Gastroesophageal sphincter (tissue), 4 donors: Measurements from ENCODE around the gene MAGOH. TPM values are rescaled to one million over a fixed set of nuclear protein-coding genes. Genes with fewer than 3 reads are reported as not detected.

Experiments
- ATAC-seq: fragments of 150-250 bp; one replicate; pipeline ENCODE4 v1.9.1; 2016; ENCODE audit warnings: mild to moderate bottlenecking, moderate library complexity
- H3K27ac ChIP-seq, 4 donors: fragments of 200-600 bp; sonication (generic) in 3 of 4; 1 replicate in 3 of 4; 2 replicates in 1 of 4; pipeline ENCODE4 v1.5.1; 2016 to 2019
- H3K27me3 ChIP-seq: fragments of 200-600 bp; sonication (generic); one replicate; pipeline ENCODE4 v1.5.1; 2019
- H3K36me3 ChIP-seq, 2 donors: fragments of 200-600 bp; sonication (generic); one replicate each; pipeline ENCODE4 v1.5.1; 2019; ENCODE audit warnings: control low read depth in 1 of 2
- H3K4me1 ChIP-seq, 3 donors: fragments of 200-600 bp; sonication (generic); 1 replicate in 2 of 3; 2 replicates in 1 of 3; pipeline ENCODE4 v1.5.1; 2016 to 2019; ENCODE audit warnings: control low read depth in 2 of 3
- H3K4me3 ChIP-seq, 2 donors: fragments of 200-600 bp; sonication (generic); one replicate each; pipeline ENCODE4 v1.5.1; 2019; ENCODE audit warnings: mild to moderate bottlenecking in 1 of 2, moderate library complexity in 1 of 2
- H3K9me3 ChIP-seq, 3 donors: fragments of 200-600 bp; sonication (generic); one replicate each; pipeline ENCODE4 v1.5.1; 2017 to 2019; ENCODE audit warnings: control low read depth in 2 of 3
- EP300 ChIP-seq: sonication (generic); formaldehyde crosslinking; IDR thresholded peaks from one replicate; pipeline ENCODE4 v1.6.1; 2017; ENCODE audit warnings: antibody characterized with exemption, mild to moderate bottlenecking
- POLR2A ChIP-seq, 2 donors: fragments of 450-650 bp; IDR thresholded peaks; one replicate each; pipeline ENCODE4 v1.6.1; 2017; ENCODE audit warnings: antibody characterized with exemption in 2 of 2, mild to moderate bottlenecking in 2 of 2, moderate library complexity in 1 of 2
- POLR2AphosphoS5 ChIP-seq: sonication (generic); formaldehyde crosslinking; IDR thresholded peaks from one replicate; pipeline ENCODE4 v1.6.1; 2017; ENCODE audit warnings: antibody characterized with exemption
- WGBS, 2 donors: methylation state at CpG; one replicate each; pipeline ENCODE4 v1.1.5; 2018; ENCODE audit warnings: low coverage in 1 of 2; 5-methylcytosine and 5-hydroxymethylcytosine counted together
- total RNA-seq, 4 donors: library from RNA; depleted of rRNA; stranded (reverse); fragments of >200 nt; gene quantifications; one replicate each; pipeline ENCODE4 v1.1.0, GENCODE V29; 2016
- TF ChIP-seq, protein P1 (sequence below), 4 experiments: fragments of 200-600 bp in 2 of 4; fragments of 450-650 bp in 2 of 4; sonication (generic) in 1 of 4; IDR thresholded peaks; one replicate each; pipeline ENCODE4 v1.5.1; 2017 to 2019; ENCODE audit warnings: antibody characterized with exemption in 4 of 4, mild to moderate bottlenecking in 2 of 4, moderate library complexity in 2 of 4

The MAGOH gene
- total RNA-seq, 4 donors from 2014 or later, result 30.2 to 49.4 (median 32.7) TPM

DNA sequence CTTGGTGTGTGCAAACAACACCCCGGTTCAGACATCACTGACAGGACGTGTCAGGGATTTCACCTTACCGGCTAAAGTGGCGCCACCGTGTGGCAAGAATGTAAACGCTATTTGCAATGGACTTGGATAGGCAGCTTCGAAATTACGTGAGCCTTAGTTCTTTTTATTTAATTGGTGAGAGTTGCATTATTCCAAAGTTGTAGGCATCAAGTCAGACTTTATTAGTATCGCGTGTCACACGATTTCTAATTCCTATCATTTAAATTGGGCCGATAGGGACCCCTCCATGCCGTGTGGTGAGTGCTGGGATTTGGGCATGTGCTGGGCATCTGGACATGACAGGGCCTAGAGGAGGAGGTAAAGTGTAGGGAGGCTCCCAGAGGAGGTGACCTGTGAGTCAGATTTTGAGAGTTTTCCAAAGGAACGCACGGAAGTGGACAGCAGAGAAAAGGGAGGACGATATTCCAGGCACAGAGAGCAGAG, 56.2 kb downstream of the MAGOH start:
- Histone ChIP-seq H3K4me3 (no peak overlapping the region), H3K36me3 (no peaks in the 10 kb centered on the region), H3K27ac (peak overlapping the region in 2 of 4 donors; percentile 25 to 59), H3K4me1 (peaks cover 0 to 20% (median 0%) of the 10 kb centered on the region in 3 donors), H3K9me3 (peaks cover 0 to 4% (median 0%) of the 10 kb centered on the region in 3 donors), H3K27me3 (no peaks in the 10 kb centered on the region)
- 14 to 21% methylated on average over 11 to 16 of the region's 16 CpGs for WGBS, 2 donors
- no peak for TF ChIP-seq POLR2A (IDR thresholded peaks at IDR 0.05)
- TF ChIP-seq, protein P1, sequence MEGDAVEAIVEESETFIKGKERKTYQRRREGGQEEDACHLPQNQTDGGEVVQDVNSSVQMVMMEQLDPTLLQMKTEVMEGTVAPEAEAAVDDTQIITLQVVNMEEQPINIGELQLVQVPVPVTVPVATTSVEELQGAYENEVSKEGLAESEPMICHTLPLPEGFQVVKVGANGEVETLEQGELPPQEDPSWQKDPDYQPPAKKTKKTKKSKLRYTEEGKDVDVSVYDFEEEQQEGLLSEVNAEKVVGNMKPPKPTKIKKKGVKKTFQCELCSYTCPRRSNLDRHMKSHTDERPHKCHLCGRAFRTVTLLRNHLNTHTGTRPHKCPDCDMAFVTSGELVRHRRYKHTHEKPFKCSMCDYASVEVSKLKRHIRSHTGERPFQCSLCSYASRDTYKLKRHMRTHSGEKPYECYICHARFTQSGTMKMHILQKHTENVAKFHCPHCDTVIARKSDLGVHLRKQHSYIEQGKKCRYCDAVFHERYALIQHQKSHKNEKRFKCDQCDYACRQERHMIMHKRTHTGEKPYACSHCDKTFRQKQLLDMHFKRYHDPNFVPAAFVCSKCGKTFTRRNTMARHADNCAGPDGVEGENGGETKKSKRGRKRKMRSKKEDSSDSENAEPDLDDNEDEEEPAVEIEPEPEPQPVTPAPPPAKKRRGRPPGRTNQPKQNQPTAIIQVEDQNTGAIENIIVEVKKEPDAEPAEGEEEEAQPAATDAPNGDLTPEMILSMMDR (IDR thresholded peaks at IDR 0.05), result peak; percentile 80 to 87 (median 82)
- ATAC-seq, result peak; percentile 54

DNA sequence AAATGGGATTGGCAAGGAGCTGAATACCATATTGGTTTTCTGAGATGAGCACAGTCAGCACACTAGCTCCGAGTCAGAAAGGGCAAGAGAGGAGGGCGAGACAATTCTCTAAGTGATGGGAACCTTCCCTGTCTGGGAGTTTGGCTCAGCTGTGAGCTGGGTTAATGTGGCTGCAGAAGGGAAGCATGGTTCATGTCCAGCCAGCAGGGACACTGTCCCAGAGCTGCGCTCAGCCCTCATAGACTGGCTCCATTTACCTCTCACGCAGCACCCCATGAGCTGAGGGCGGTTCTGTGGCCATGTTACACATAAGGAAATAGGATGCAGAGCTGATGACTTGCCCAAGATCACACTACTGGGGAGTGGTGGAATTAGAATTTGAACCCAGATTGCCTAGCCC, 57.4 kb downstream of the MAGOH start:
- no peak overlapping the region for H3K4me3 ChIP-seq
- no peaks in the 10 kb centered on the region for H3K36me3 ChIP-seq
- no peak for ATAC-seq
- TF ChIP-seq EP300 (no peak), POLR2AphosphoS5 (no peak), POLR2A (IDR thresholded peaks at IDR 0.05) (no peak)
- TF ChIP-seq, protein P1 (IDR thresholded peaks at IDR 0.05), result no peak
- peaks cover 0 to 4% (median 0%) of the 10 kb centered on the region in 3 donors for H3K9me3 ChIP-seq
- H3K27ac ChIP-seq, result no peak overlapping the region
- H3K27me3 ChIP-seq, result no peaks in the 10 kb centered on the region
- peaks cover 0 to 32% (median 4%) of the 10 kb centered on the region in 3 donors for H3K4me1 ChIP-seq
- WGBS, 2 donors, result 100% methylated on average over 2 of the region's 5 CpGs; no CpG with 5 or more reads in 1 of the 2 donors

DNA sequence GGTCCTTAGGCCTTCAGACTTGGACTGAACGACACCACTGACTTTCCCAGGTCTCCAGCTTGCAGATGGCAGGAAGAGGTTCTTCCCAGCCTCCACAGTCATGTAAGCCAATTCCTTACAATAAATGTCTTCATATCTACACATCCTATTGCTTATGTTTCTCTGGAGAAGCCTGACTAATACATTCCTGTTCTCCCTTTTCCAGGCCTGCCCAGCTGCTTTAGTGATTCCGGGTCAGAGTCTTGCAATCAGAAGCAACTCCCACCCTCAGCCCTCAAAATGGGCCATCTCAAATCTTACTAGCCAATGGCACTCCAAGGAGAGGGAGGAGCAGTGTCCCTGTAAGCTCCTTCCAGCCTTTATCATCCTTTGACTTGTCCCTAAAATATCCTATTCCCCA, 58.1 kb downstream of the MAGOH start:
- H3K27me3 ChIP-seq, result no peaks in the 10 kb centered on the region
- 60 to 100% methylated on average over 2 of the region's 2 CpGs for WGBS, 2 donors
- H3K4me3 ChIP-seq, result no peak overlapping the region
- no peaks in the 10 kb centered on the region for H3K36me3 ChIP-seq
- no peaks in the 10 kb centered on the region for H3K9me3 ChIP-seq
- ATAC-seq, result no peak
- no peak overlapping the region for H3K27ac ChIP-seq
- peaks cover 0 to 37% (median 4%) of the 10 kb centered on the region in 3 donors for H3K4me1 ChIP-seq
- no peak for TF ChIP-seq POLR2A (IDR thresholded peaks at IDR 0.05)
- TF ChIP-seq POLR2AphosphoS5, result no peak
- TF ChIP-seq EP300, result no peak
- TF ChIP-seq, protein P1 (IDR thresholded peaks at IDR 0.05), result no peak

Other genes with a start within 250 kb of the MAGOH start
- gene PODN, start 176.3 kb downstream of the MAGOH start, total RNA-seq, result 100 to 1,000 TPM in 3 of 4 donors, 10 to 100 TPM in 1; 60.4 to 170 (median 125) TPM
- 1 to 10 TPM in 1 of 4 donors, under 1 TPM in 2, not detected in 1; 0.54 to 1.6 (median 0.62) TPM for gene SLC1A7, start 95.9 kb downstream of the MAGOH start, total RNA-seq
- gene CPT2, start 41.7 kb downstream of the MAGOH start, total RNA-seq, result 10 to 100 TPM; 15.3 to 19.9 (median 17.2) TPM
- 100 to 1,000 TPM in 1 of 4 donors, 10 to 100 TPM in 3; 58.8 to 103 (median 84.4) TPM for gene CZIB, start 17.9 kb downstream of the MAGOH start, total RNA-seq
- 1 to 10 TPM; 1.8 to 3.6 (median 2.2) TPM for gene LRP8, start 89.6 kb upstream of the MAGOH start, total RNA-seq
- gene DMRTB1, start 220.9 kb upstream of the MAGOH start, total RNA-seq, result not detected